IPS DF 4.7 (cell line): Measurements from ENCODE around the gene TLE7.

Source experiments
- DNase-seq: peaks from one replicate; pipeline ENCODE4 v3.0.0-alpha.2; 2013; ENCODE audit warnings: low spot score; ENCODE audit errors: extremely low read depth

TLE7 gene

GRCh38 chr16:71413341-71413740 is 28.5 kb downstream of the TLE7 start:
- no peak for DNase-seq

GRCh38 chr16:71412270-71413160 is 29.3 kb downstream of the TLE7 start:
- peak; percentile 81 for DNase-seq

GRCh38 chr16:71410146-71410545 is 31.7 kb downstream of the TLE7 start:
- DNase-seq = no peak

- DNase-seq = no peak
Measured at GRCh38 chr16:71409011-71409775, 32.7 kb downstream of the TLE7 start.

- DNase-seq = no peak
Measured at GRCh38 chr16:71408536-71408935, 33.3 kb downstream of the TLE7 start.

- DNase-seq = no peak
Measured at GRCh38 chr16:71407731-71408130, 34.1 kb downstream of the TLE7 start.

- no peak for DNase-seq
Measured at GRCh38 chr16:71406724-71407123, 35.1 kb downstream of the TLE7 start.

GRCh38 chr16:71406316-71406715 is 35.5 kb downstream of the TLE7 start:
- no peak for DNase-seq

GRCh38 chr16:71404364-71404763 is 37.5 kb downstream of the TLE7 start:
- no peak for DNase-seq

GRCh38 chr16:71402674-71403073 is 39.2 kb downstream of the TLE7 start:
- no peak for DNase-seq

- no peak for DNase-seq
Measured at GRCh38 chr16:71402007-71402406, 39.8 kb downstream of the TLE7 start.

GRCh38 chr16:71399801-71400563 is 41.9 kb downstream of the TLE7 start:
- no peak for DNase-seq

GRCh38 chr16:71396594-71396993 is 45.3 kb downstream of the TLE7 start:
- no peak for DNase-seq

GRCh38 chr16:71389330-71389729 is 52.5 kb downstream of the TLE7 start:
- DNase-seq = no peak

GRCh38 chr16:71387045-71387871 is 54.6 kb downstream of the TLE7 start:
- no peak for DNase-seq

GRCh38 chr16:71384073-71384724 is 57.7 kb downstream of the TLE7 start:
- DNase-seq = no peak

GRCh38 chr16:71383054-71383773 is 58.6 kb downstream of the TLE7 start:
- DNase-seq = no peak

GRCh38 chr16:71380831-71381230 is 61.0 kb downstream of the TLE7 start:
- DNase-seq = no peak
